ENCODE results near the gene LEFTY1.

DNA sequence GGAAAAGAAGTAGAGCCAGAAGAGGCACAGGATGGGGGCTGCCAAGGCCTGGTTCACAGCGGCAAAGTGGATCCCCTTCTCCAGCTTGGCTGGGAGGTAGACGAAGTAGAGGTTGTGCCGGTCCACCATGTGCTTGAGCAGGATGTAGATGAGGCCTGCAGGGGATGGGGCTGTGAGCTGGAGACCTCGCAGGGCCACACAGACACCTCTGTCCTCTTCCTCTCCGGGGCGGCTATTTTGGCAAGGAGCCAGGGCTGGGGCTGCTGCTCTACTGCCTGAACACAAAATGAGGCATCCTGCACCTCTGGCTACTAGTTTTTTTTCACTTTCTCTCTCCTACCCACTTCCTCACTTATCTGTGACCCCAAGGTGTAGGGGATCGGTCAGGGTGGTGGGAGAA, 39.0 kb downstream of the LEFTY1 start:
- TF ChIP-seq CTCF (conservative IDR thresholded peaks at IDR 0.05; ENCODE audit: low read length) = no peak
- no peak for TF ChIP-seq EZH2phosphoT487 (IDR thresholded peaks at IDR 0.05; ENCODE audit: borderline replicate concordance)

Measured in Loucy (cell line).